ENCODE results near the gene ALKBH1.
A peak's percentile ranks its signal among the peaks of the same experiment; 100 is the strongest.
"Not testable (repeated sequence)": the region's sequence is repeated elsewhere in the genome, so short reads cannot be mapped to it uniquely, and the experiment has no call there.

ALKBH1 gene, protein sequence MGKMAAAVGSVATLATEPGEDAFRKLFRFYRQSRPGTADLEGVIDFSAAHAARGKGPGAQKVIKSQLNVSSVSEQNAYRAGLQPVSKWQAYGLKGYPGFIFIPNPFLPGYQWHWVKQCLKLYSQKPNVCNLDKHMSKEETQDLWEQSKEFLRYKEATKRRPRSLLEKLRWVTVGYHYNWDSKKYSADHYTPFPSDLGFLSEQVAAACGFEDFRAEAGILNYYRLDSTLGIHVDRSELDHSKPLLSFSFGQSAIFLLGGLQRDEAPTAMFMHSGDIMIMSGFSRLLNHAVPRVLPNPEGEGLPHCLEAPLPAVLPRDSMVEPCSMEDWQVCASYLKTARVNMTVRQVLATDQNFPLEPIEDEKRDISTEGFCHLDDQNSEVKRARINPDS

DNA sequence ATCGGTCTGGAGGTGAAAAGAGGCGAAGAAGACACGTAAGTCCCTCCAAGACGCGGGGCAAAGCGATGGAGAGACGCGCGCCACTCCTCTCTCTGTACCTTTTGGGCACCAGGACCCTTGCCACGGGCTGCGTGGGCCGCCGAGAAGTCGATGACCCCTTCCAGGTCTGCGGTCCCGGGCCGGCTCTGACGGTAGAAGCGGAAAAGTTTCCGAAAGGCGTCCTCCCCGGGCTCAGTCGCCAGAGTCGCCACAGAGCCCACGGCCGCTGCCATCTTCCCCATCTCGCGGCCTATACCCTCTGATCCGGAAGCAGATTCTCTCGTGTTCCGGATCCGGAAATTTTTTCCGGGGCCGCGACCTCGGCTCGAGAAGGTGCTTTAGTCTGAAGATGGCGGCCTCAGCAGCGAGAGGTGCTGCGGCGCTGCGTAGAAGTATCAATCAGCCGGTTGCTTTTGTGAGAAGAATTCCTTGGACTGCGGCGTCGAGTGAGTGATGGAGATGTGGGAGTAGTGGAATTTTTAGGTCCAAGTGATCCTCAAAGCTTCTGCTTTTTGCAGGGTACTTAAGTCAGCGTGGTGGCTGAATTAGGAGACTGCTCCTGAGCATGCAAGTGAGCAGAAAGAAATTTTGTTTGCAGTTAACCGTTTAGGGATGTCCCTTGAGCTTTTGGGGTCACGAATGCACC lies at the start of gene ALKBH1, which contains the start of gene SLIRP:
ALKBH1 (minus strand) TSS at position 300 of the 685 bp plus-strand sequence; CDS start at position 281, 19 bp downstream.
SLIRP (plus strand) TSS at position 380 of the 685 bp plus-strand sequence; CDS start at position 389, 9 bp downstream.
- no peaks in the 10 kb centered on the region for H3K9me3 Mint-ChIP-seq
- H3K36me3 Mint-ChIP-seq = peaks cover 6 to 19% of the 10 kb centered on the region in 2 donors
- DNase-seq = peak; percentile 78
- no peaks in the 10 kb centered on the region for H3K27me3 Mint-ChIP-seq
- peaks cover 13 to 39% of the 10 kb centered on the region in 2 donors for H3K4me1 Mint-ChIP-seq
- H3K27ac Mint-ChIP-seq = peak within 1 kb of the TSS; percentile 95
- H3K4me3 Mint-ChIP-seq = peak within 1 kb of the TSS; percentile 86 to 92
- ATAC-seq (replicated peaks) = peak; percentile 99 to 100

DNA sequence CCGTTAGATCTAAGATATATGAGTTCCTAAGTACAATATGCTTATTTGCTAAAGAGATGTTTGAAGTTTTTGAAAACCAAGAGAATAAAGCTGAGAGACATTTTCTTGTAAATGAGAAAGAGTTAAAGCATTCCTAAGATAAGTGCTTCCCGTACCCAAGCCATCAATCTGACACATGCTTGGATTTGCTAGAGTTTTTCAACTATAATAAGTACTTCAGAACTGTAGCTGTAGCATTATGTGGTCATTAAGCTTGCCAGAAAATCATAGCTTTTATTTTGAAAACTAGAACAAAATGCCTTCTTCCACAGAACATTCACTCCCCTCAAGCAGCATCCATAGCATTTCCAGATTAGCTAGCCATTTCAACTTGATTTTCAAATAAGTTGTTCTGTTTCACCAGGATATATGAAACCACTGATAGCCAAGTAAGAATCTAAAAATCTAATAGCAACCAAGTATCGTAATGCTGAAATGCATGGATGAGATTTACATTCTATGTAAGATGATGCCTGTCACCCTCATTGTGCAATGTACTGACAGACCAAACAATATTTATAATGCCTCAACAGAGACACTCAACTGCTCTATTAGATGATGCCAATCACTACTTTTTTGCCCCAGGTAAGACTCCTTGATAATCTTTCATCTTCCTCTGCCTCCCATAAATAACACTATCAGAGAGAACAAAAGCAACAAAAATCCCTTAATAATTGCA lies 45.1 kb upstream of the ALKBH1 start:
- Mint-ChIP-seq H3K9me3 (no peaks in the 10 kb centered on the region), H3K4me3 (no peak overlapping the region), H3K27me3 (no peaks in the 10 kb centered on the region), H3K27ac (no peak overlapping the region), H3K4me1 (peaks cover 10 to 15% of the 10 kb centered on the region in 2 donors), H3K36me3 (peaks cover 35 to 43% of the 10 kb centered on the region in 2 donors)
- no peak for ATAC-seq (replicated peaks)
- DNase-seq = no peak

DNA sequence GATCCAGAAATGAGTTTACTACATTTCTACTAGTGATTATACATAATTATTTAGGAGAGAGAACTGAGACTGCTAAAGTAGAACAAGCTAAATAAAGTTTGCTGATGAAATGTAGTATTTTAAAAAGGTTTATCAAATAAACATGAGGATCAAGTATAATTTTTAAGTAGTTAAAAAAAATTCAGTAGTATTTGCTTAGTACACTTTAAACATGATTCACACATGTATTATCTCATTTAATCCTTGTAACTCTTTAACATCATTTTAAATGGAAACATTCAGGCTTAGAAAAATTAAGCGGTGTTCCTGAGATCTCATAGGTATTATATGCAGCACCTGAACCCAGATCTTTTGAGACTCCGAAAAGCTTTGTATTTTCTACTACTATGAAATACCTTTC lies 44.4 kb upstream of the ALKBH1 start:
- H3K4me1 Mint-ChIP-seq = peaks cover 5 to 8% of the 10 kb centered on the region in 2 donors
- ATAC-seq (replicated peaks) = no peak
- peaks cover 30 to 38% of the 10 kb centered on the region in 2 donors for H3K36me3 Mint-ChIP-seq
- no peaks in the 10 kb centered on the region for H3K27me3 Mint-ChIP-seq
- DNase-seq = no peak
- no peak overlapping the region for H3K27ac Mint-ChIP-seq
- no peaks in the 10 kb centered on the region for H3K9me3 Mint-ChIP-seq
- no peak overlapping the region for H3K4me3 Mint-ChIP-seq

DNA sequence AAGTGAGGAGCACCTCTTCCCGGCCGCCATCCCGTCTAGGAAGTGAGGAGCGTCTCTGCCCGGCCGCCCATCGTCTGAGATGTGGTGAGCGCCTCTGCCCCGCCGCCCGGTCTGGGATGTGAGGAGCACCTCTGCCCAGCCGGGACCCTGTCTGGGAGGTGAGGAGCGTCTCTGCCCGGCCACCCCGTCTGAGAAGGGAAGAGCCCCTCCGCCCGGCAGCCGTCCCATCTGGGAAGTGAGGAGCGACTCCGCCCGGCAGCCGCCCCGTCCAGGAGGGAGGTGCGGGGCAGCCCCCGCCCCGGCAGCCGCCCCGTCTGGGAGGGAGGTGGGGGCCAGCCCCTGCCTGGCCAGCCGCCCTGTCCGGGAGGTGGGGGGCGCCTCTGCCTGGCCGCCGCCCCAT lies 39.6 kb upstream of the ALKBH1 start:
- not testable (repeated sequence) for H3K4me3 Mint-ChIP-seq; H3K27ac Mint-ChIP-seq; H3K9me3 Mint-ChIP-seq; ATAC-seq (replicated peaks); DNase-seq; H3K27me3 Mint-ChIP-seq
- H3K4me1 Mint-ChIP-seq = peaks cover 3 to 11% of the 10 kb centered on the region in 2 donors
- H3K36me3 Mint-ChIP-seq = peaks cover 29 to 49% of the 10 kb centered on the region in 2 donors

DNA sequence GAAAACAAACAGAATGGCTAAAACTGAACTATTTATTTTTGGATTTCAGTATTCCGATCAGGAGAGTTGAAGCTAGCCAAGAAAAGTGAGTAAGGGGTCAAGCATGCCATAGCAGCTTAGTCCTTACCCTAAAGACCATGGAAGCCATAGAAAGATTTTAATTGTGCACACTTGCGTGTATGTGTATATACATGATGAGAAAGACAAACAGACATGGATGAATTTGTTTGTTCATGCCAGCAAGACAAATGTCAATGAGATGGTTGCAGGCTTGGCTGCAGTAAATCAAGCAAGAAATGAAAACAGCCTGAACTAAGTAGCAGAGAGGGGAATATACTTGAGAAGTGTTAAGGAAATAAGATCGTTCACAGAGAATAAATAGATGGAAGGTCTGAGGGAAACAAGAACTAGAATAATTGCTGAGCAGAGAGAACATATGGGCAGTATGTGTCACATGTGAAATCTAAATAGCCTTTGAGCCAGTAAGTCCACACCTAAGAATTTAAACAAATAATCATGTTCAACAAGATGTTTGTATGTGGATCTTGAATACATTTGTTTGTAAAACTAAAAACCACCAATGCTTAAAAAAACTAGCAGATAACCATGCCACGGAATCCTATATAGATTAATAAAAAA lies 38.4 kb upstream of the ALKBH1 start:
- ATAC-seq (replicated peaks) (no peak), DNase-seq (no peak)
- H3K4me1 Mint-ChIP-seq = peaks cover 3 to 17% of the 10 kb centered on the region in 2 donors
- H3K9me3 Mint-ChIP-seq = no peaks in the 10 kb centered on the region
- H3K27me3 Mint-ChIP-seq = no peaks in the 10 kb centered on the region
- H3K4me3 Mint-ChIP-seq = no peak overlapping the region
- H3K27ac Mint-ChIP-seq = no peak overlapping the region
- H3K36me3 Mint-ChIP-seq = peaks cover 29 to 50% of the 10 kb centered on the region in 2 donors

DNA sequence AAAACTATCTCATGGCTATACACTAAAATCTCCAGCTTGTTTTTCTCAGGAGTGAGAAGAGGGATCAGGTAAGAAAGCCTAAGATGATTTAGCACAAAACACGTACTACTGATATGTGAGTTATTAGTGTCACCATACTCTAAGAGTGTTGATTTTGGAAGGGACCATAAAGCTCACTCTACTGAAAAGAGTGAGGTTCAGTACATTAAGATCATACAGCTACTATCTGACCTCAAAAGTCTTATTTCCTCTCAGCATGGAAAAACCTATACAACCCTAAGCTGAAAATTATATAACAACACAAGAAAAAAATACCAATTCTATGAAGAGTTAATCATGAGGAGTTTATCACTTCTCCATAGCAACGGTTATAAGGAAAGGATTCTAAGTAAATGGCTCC lies 33.6 kb upstream of the ALKBH1 start:
- DNase-seq = no peak
- Mint-ChIP-seq H3K4me1 (peaks cover 8 to 17% of the 10 kb centered on the region in 2 donors), H3K27me3 (no peaks in the 10 kb centered on the region), H3K9me3 (no peaks in the 10 kb centered on the region), H3K27ac (no peak overlapping the region), H3K36me3 (peaks cover 15 to 39% of the 10 kb centered on the region in 2 donors), H3K4me3 (no peak overlapping the region)
- ATAC-seq (replicated peaks) = no peak

DNA sequence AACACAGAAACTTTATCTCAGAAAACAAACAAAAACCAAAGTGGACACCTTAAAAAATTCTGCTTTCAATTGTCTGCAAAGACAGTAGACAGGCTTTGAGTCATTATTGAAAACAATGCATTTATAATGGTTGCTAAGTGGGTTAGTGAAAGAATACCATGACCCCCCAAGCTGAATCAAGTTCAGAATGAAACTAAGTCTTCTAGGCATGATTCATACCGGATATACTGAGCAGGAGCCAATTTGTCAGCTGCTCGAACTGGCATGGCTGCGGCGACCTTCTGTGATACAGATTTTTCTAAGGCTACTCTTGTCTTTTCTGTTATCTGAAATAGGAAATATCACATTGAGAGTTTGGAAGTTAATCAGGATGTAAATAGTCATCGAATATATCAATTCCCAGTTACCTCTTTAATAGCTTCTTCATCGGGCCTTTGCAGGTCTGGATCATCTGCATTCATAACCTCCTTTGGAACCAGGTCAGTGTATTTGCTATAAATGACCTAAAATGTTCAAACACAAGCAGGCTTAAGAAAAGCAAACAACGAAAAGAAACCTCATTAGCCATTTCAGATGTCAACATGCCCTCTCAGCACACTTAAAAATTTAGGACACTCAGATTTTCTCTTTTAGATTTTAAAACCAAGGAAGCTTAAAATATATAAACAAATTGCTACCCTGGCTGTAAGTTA lies 30.9 kb upstream of the ALKBH1 start:
- no peaks in the 10 kb centered on the region for H3K9me3 Mint-ChIP-seq
- peaks cover 5 to 6% of the 10 kb centered on the region in 2 donors for H3K4me1 Mint-ChIP-seq
- no peak overlapping the region for H3K4me3 Mint-ChIP-seq
- H3K36me3 Mint-ChIP-seq = peaks cover 17 to 38% of the 10 kb centered on the region in 2 donors
- H3K27me3 Mint-ChIP-seq = no peaks in the 10 kb centered on the region
- DNase-seq (no peak), ATAC-seq (replicated peaks) (no peak)
- H3K27ac Mint-ChIP-seq = peak overlapping the region; percentile 31

DNA sequence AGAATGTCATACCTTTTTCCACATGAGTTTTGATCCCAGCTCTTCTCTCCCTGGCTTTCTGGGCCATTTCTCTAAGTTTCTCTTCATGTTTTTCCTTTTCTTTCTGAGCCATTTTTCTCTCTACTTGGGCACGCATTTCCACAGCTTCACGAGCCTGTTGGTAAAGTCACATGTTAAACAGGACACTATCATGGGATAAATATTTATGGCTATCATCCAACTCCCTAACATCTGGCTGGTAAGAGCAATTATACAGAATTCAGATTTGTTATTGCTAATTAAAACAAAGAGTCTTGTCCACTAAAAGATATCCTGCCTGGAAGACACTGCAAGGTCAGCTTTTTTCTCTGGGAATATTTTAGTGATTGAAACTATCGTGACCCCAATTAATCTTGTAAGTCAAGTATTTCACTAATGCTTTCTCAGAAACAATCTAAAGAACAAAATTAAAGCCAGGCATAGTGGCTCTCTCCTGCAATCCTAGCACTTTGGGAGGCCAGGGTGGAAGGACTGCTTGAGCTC lies 23.2 kb upstream of the ALKBH1 start:
- peaks cover 46 to 59% of the 10 kb centered on the region in 2 donors for H3K36me3 Mint-ChIP-seq
- no peaks in the 10 kb centered on the region for H3K27me3 Mint-ChIP-seq
- ATAC-seq (replicated peaks) (no peak), DNase-seq (no peak)
- no peaks in the 10 kb centered on the region for H3K4me1 Mint-ChIP-seq
- H3K9me3 Mint-ChIP-seq = no peaks in the 10 kb centered on the region
- H3K27ac Mint-ChIP-seq = no peak overlapping the region
- H3K4me3 Mint-ChIP-seq = no peak overlapping the region

DNA sequence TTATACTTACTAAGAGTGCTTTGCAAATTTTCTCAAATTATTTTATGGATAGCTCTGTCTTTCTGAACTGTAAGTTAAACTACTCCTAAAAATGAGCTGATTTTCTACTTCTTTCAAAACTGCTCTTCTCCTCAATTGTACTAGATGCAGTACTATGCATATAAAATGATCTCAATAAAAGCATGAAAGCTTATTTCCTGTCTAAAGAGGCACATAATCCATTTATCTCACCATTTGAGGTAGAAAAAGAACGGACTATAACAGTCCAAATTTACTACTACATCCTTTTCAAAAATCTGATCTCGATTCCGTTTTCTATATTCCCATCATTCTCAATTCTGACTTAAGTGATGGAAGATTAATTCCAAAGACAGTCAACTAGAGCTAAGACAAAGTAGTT lies 14.5 kb upstream of the ALKBH1 start:
- Mint-ChIP-seq H3K9me3 (no peaks in the 10 kb centered on the region), H3K4me3 (no peak overlapping the region), H3K4me1 (no peaks in the 10 kb centered on the region), H3K27me3 (no peaks in the 10 kb centered on the region), H3K36me3 (peaks cover 54 to 69% of the 10 kb centered on the region in 2 donors), H3K27ac (peak overlapping the region; percentile 47)
- ATAC-seq (replicated peaks) = no peak
- no peak for DNase-seq

DNA sequence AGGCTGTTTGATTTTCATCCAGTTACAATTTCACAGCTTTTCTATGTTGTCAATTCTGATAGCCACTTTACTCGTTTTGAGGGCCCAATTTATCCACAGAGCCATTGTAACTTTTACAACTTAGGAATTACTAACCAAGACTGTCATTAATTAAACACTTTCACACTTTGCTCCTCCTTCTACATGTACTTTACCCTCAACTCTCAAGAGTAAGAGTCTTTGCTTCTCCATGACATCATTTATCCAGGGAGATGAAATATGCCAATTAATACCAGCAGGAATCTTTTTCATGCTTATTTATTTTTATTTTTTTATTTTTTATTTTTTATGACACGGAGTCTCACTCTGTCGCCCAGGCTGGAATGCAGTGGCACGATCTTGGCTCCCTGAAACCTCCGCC lies 13.6 kb upstream of the ALKBH1 start:
- H3K27ac Mint-ChIP-seq = no peak overlapping the region
- no peaks in the 10 kb centered on the region for H3K4me1 Mint-ChIP-seq
- H3K27me3 Mint-ChIP-seq = no peaks in the 10 kb centered on the region
- ATAC-seq (replicated peaks) (no peak), DNase-seq (no peak)
- H3K36me3 Mint-ChIP-seq = peaks cover 46 to 60% of the 10 kb centered on the region in 2 donors
- no peak overlapping the region for H3K4me3 Mint-ChIP-seq
- no peaks in the 10 kb centered on the region for H3K9me3 Mint-ChIP-seq

DNA sequence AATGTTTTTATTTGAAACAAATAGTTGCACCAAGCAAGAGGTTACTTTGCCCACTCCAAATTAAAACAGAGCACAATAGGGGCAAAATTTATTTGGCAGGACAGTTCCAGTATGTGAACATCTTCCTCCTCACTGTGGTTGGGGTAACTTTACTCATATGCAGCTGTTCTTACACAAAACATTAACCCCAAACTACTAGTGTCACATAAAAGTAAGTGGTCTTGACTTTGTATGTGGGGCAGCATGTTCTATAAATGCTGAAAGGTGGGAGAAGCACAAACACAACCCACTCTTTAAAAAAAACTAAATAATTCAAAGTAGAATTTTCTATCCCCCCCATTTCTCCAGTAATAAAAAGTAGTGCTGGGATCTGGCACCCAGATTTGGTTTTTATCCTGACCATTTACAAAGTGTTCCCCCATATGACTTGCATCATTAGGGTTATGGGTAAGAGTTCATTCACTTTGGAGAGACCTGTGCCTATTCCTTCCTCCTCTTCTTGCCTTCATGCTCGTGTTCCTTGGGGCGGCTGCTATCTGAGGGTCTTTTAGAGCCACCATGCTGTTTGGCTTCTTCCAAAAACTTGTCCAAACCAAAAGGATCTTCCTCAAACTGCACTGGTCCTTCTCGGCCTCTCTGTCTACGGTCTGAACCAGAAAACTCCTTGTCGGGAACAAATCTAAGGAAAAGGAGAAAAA lies 9.9 kb upstream of the ALKBH1 start:
- Mint-ChIP-seq H3K27ac (no peak overlapping the region), H3K27me3 (no peaks in the 10 kb centered on the region), H3K4me1 (peaks cover 7% of the 10 kb centered on the region in 2 donors), H3K9me3 (no peaks in the 10 kb centered on the region), H3K36me3 (peaks cover 43 to 46% of the 10 kb centered on the region in 2 donors), H3K4me3 (no peak overlapping the region)
- ATAC-seq (replicated peaks) = no peak
- no peak for DNase-seq

DNA sequence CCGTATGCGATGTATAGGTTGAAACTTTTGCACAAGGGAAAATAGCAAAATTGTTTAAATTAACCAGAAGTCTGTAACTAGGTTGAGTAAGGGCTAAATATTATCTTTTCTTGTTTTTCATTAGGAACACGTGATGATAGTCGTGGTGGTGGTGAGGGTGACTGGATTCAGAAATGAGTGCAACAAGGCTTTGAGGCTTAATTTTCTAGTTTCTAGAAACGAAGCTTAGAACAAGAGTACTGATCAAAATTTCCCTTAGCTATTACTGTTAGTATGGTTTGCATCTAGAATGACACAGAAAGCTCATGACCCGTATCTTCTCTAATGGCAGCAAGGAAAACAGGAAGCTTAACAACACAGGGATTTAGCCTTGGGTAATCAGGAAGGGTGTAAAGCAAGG lies 7.1 kb upstream of the ALKBH1 start:
- H3K9me3 Mint-ChIP-seq = no peaks in the 10 kb centered on the region
- H3K4me3 Mint-ChIP-seq = no peak overlapping the region
- DNase-seq (no peak), ATAC-seq (replicated peaks) (no peak)
- peaks cover 28 to 32% of the 10 kb centered on the region in 2 donors for H3K36me3 Mint-ChIP-seq
- peaks cover 12 to 15% of the 10 kb centered on the region in 2 donors for H3K4me1 Mint-ChIP-seq
- H3K27me3 Mint-ChIP-seq = no peaks in the 10 kb centered on the region
- H3K27ac Mint-ChIP-seq = peak overlapping the region; percentile 75

DNA sequence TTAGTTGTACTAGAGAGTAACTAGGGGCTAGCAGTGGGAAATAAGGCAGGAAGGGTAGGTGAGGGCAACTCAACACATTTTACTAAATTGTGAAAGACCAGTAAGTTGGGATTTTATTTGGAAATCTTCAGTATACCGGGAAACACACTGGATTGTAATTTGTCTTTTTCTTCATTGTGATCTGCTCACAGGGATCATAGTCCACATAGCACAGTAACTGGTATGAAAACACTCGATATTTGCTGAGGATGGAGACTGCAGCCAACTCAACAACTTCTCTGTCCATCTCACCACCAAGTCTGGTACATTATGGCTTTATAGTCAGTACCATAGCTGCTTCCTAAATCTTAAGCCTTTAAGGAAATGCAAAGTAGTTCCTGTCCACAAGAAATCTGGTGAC lies 2.5 kb upstream of the ALKBH1 start:
- Mint-ChIP-seq H3K36me3 (peaks cover 16 to 29% of the 10 kb centered on the region in 2 donors), H3K4me3 (no peak overlapping the region), H3K27ac (no peak overlapping the region), H3K9me3 (no peaks in the 10 kb centered on the region), H3K4me1 (peaks cover 20 to 46% of the 10 kb centered on the region in 2 donors), H3K27me3 (no peaks in the 10 kb centered on the region)
- no peak for DNase-seq
- no peak for ATAC-seq (replicated peaks)

Data from stimulated activated naive B cell treated with anti-CD40 and anti-IgM and Interleukin-4, amounts not matched to agents 10 μg/mL and 1 μg/mL and 100 μg/mL, for 72 hours (primary cell).